Inflammatory macrophage treated with lipopolysaccharide for 1 hour (primary cell): ENCODE measurements around the gene PLP1.

Source experiments
- DNase-seq, 2 donors: peaks; one replicate each; pipeline ENCODE4 v3.0.0-alpha.2; 2020 to 2022

PLP1 gene

DNA sequence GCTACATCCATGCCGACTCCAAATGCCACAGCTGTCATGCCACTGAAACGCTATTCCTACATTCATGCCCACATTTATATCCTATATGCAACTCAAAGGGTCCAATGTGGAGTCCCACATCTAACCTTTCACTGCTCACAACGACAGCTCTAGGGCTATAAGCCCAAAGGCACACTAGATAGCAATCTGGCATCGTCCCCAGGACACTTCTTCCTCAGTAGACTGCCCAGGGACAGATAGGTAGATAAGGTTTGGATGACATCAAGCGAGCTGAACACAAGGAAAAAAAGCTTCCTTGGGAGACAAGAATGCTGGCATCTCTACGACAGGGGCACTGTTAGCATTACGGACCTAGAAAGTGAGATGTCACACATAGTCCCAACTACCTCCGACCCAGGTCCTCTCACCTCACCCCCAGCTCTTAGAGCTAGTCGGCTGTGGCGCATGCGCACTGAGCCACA, 54.7 kb downstream of the PLP1 start:
- peak; percentile 8 to 32 for DNase-seq

- peak in 1 of 2 donors; percentile 12 for DNase-seq
Measured at GRCh38 chrX:103831803-103832544, 55.3 kb downstream of the PLP1 start, which contains the start of gene RAB9B. TSS of gene RAB9B (minus strand) at chrX:103832257. CDS start at chrX:103825784, 6,473 bp downstream.

DNA sequence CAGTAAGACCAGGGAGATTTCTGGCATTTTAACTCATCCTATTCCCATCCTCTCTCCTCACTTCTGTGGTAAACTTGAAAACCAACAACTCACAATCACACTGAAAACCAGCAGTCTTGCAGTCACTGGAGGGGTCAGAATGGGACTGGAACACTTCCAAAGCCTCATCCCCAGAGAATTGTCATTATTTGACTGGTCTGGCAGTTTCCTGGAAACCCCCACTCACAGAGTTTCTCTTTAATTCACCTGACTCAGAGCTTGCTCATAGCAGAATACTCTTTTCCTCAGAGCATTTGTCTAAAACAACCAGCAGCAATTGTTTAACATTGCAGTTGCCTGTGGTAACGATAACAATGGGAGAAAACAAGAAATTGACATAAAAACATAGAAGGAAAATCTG, 62.8 kb downstream of the PLP1 start:
- DNase-seq, result no peak
